Upper lobe of left lung (tissue), 6 donors: ENCODE measurements around the gene FHOD3. TPM values are rescaled to one million over a fixed set of nuclear protein-coding genes. Genes with fewer than 3 reads are reported as not detected.

Experiments
- ATAC-seq, 2 donors: fragments of 200-7000 bp; cut with Tn5 transposase; one replicate each; pipeline ENCODE4 v1.9.1; 2022; ENCODE audit warnings: mild to moderate bottlenecking in 2 of 2, moderate library complexity in 2 of 2; ENCODE audit not compliant: low FRiP score in 2 of 2
- DNase-seq, 2 donors: peaks; one replicate each; pipeline ENCODE4 v3.0.0-alpha.2; 2019 to 2020
- H3K27ac ChIP-seq, 4 donors: fragments of 200-600 bp; sonication (generic); one replicate each; pipeline ENCODE4 v1.5.1; 2016 to 2019
- H3K27me3 ChIP-seq, 4 donors: fragments of 200-600 bp; sonication (generic); one replicate each; pipeline ENCODE4 v1.5.1; 2017 to 2019
- H3K36me3 ChIP-seq, 4 donors: fragments of 200-600 bp; sonication (generic); one replicate each; pipeline ENCODE4 v1.5.1; 2016 to 2019
- H3K4me1 ChIP-seq, 4 donors: fragments of 200-600 bp; sonication (generic); one replicate each; pipeline ENCODE4 v1.5.1; 2018 to 2019
- H3K4me3 ChIP-seq, 4 donors: fragments of 200-600 bp; sonication (generic); one replicate each; pipeline ENCODE4 v1.5.1; 2017 to 2019; ENCODE audit warnings: mild to moderate bottlenecking in 2 of 4, moderate library complexity in 1 of 4
- H3K9me3 ChIP-seq, 4 donors: fragments of 200-600 bp; sonication (generic); one replicate each; pipeline ENCODE4 v1.5.1; 2018 to 2019
- CTCF ChIP-seq, 6 experiments: fragments of 450-650 bp in 4 of 6; fragments of 200-600 bp in 2 of 6; sonication (generic) in 2 of 6; IDR thresholded peaks; one replicate each; pipeline ENCODE4 v1.5.1; 2016 to 2019; ENCODE audit warnings: antibody characterized with exemption in 6 of 6
- EP300 ChIP-seq, 4 donors: sonication (generic); formaldehyde crosslinking; IDR thresholded peaks; one replicate each; pipeline ENCODE4 v1.5.1; 2017; ENCODE audit warnings: antibody characterized with exemption in 4 of 4, control low read depth in 2 of 4
- POLR2A ChIP-seq, 4 donors: fragments of 450-650 bp; IDR thresholded peaks; one replicate each; pipeline ENCODE4 v1.5.1; 2016 to 2017; ENCODE audit warnings: antibody characterized with exemption in 4 of 4, mild to moderate bottlenecking in 2 of 4
- POLR2AphosphoS5 ChIP-seq, 2 donors: sonication (generic); formaldehyde crosslinking; IDR thresholded peaks; one replicate each; pipeline ENCODE4 v1.5.1; 2017; ENCODE audit warnings: antibody characterized with exemption in 2 of 2
- WGBS, 2 donors: methylation state at CpG; one replicate each; pipeline ENCODE4 v1.1.5; 2017 to 2018; 5-methylcytosine and 5-hydroxymethylcytosine counted together
- total RNA-seq, 6 donors: library from RNA; depleted of rRNA in 4 of 6; stranded (reverse); fragments of >200 nt in 4 of 6; gene quantifications; one replicate each; pipeline versions ENCODE4 v1.1.0 to v1.2.1, GENCODE V29; 2016 to 2021
- donor health status: DM: no; HTN: no; CAD: no; lungs with moderate emphysema.
- donor health status: DM: no; HTN: yes; CAD: no; lungs with severe emphysema.

FHOD3 gene
- total RNA-seq, 6 donors from 2014 or later = 0.40 to 4.8 (median 2.8) TPM

GRCh38 chr18:36658611-36659010 lies 361.1 kb downstream of the FHOD3 start:
- no peak for DNase-seq
- H3K4me3 ChIP-seq = no peak overlapping the region
- H3K27ac ChIP-seq = no peak overlapping the region
- H3K4me1 ChIP-seq = no peaks in the 10 kb centered on the region
- 71 to 72% methylated on average over 1 of the region's 1 CpG for WGBS, 2 donors
- TF ChIP-seq EP300 (IDR thresholded peaks at IDR 0.05) (no peak), POLR2AphosphoS5 (IDR thresholded peaks at IDR 0.05) (no peak), CTCF (IDR thresholded peaks at IDR 0.05) (no peak), POLR2A (IDR thresholded peaks at IDR 0.05) (no peak)
- no peaks in the 10 kb centered on the region for H3K9me3 ChIP-seq
- H3K27me3 ChIP-seq = no peaks in the 10 kb centered on the region
- ATAC-seq = no peak
- H3K36me3 ChIP-seq = no peaks in the 10 kb centered on the region

GRCh38 chr18:36660311-36660710 lies 362.8 kb downstream of the FHOD3 start:
- Histone ChIP-seq H3K36me3 (no peaks in the 10 kb centered on the region), H3K27me3 (no peaks in the 10 kb centered on the region), H3K4me3 (no peak overlapping the region), H3K9me3 (no peaks in the 10 kb centered on the region), H3K27ac (no peak overlapping the region), H3K4me1 (no peaks in the 10 kb centered on the region)
- ATAC-seq (no peak), DNase-seq (no peak)
- 85 to 91% methylated on average over 7 of the region's 7 CpGs for WGBS, 2 donors
- TF ChIP-seq POLR2AphosphoS5 (IDR thresholded peaks at IDR 0.05) (no peak), POLR2A (IDR thresholded peaks at IDR 0.05) (no peak), CTCF (IDR thresholded peaks at IDR 0.05) (no peak), EP300 (IDR thresholded peaks at IDR 0.05) (no peak)

- DNase-seq = no peak
- no peak overlapping the region for H3K4me3 ChIP-seq
- H3K27ac ChIP-seq = no peak overlapping the region
- H3K4me1 ChIP-seq = no peaks in the 10 kb centered on the region
- H3K36me3 ChIP-seq = no peaks in the 10 kb centered on the region
- no peaks in the 10 kb centered on the region for H3K9me3 ChIP-seq
- no peak for ATAC-seq
- no peak for TF ChIP-seq EP300 (IDR thresholded peaks at IDR 0.05)
- peak in 1 of 6 experiments; percentile 6 for TF ChIP-seq CTCF (IDR thresholded peaks at IDR 0.05)
- 80 to 90% methylated on average over 4 to 5 of the region's 5 CpGs for WGBS, 2 donors
- no peaks in the 10 kb centered on the region for H3K27me3 ChIP-seq
These were observed 364.5 kb downstream of the FHOD3 start for GRCh38 chr18:36661999-36662398.

GRCh38 chr18:36663312-36663711 lies 365.8 kb downstream of the FHOD3 start:
- 63 to 65% methylated on average over 2 of the region's 2 CpGs for WGBS, 2 donors
- Histone ChIP-seq H3K27me3 (no peaks in the 10 kb centered on the region), H3K4me3 (no peak overlapping the region), H3K36me3 (no peaks in the 10 kb centered on the region), H3K9me3 (no peaks in the 10 kb centered on the region), H3K4me1 (no peaks in the 10 kb centered on the region), H3K27ac (no peak overlapping the region)
- DNase-seq (no peak), ATAC-seq (no peak)
- TF ChIP-seq EP300 (IDR thresholded peaks at IDR 0.05) = no peak
- no peak for TF ChIP-seq CTCF (IDR thresholded peaks at IDR 0.05)
- TF ChIP-seq POLR2A (IDR thresholded peaks at IDR 0.05) = no peak
- TF ChIP-seq POLR2AphosphoS5 (IDR thresholded peaks at IDR 0.05) = no peak

- Histone ChIP-seq H3K27me3 (no peaks in the 10 kb centered on the region), H3K4me3 (no peak overlapping the region), H3K27ac (no peak overlapping the region), H3K36me3 (no peaks in the 10 kb centered on the region), H3K4me1 (no peaks in the 10 kb centered on the region), H3K9me3 (no peaks in the 10 kb centered on the region)
- TF ChIP-seq POLR2A (IDR thresholded peaks at IDR 0.05) (no peak), CTCF (IDR thresholded peaks at IDR 0.05) (no peak), EP300 (IDR thresholded peaks at IDR 0.05) (no peak), POLR2AphosphoS5 (IDR thresholded peaks at IDR 0.05) (no peak)
- ATAC-seq (peak; percentile 19 to 50), DNase-seq (no peak)
- WGBS, 2 donors = 86 to 89% methylated on average over 1 of the region's 1 CpG
These were observed 368.4 kb downstream of the FHOD3 start for GRCh38 chr18:36665952-36666351.
